HUES6 (cell line): ENCODE measurements around the gene DCC.

ENCODE experiments used
- H3K27ac ChIP-seq: 2 replicates; pipeline ENCODE4 v1.7.0; 2013; ENCODE audit warnings: low read depth, mild to moderate bottlenecking, low read length, inconsistent platforms
- H3K27me3 ChIP-seq: 2 replicates; pipeline ENCODE4 v1.6.1; 2013; ENCODE audit warnings: low read length; ENCODE audit not compliant: control insufficient read depth, insufficient read depth
- H3K36me3 ChIP-seq: 2 replicates; pipeline ENCODE4 v1.6.1; 2013; ENCODE audit warnings: low read length; ENCODE audit not compliant: control insufficient read depth, insufficient read depth
- H3K4me1 ChIP-seq: 2 replicates; pipeline ENCODE4 v1.6.1; 2013; ENCODE audit warnings: low read length; ENCODE audit not compliant: control insufficient read depth, insufficient read depth
- H3K4me3 ChIP-seq: 2 replicates; pipeline ENCODE4 v1.5.1; 2013; ENCODE audit warnings: low read depth, low read length
- H3K9ac ChIP-seq: one replicate; pipeline ENCODE4 v1.6.1; 2013; ENCODE audit warnings: mild to moderate bottlenecking, low read length
- H3K9me3 ChIP-seq: 2 replicates; pipeline ENCODE4 v1.6.1; 2013; ENCODE audit warnings: low read depth, low read length; ENCODE audit not compliant: control insufficient read depth, insufficient read depth

The DCC gene

GRCh38 chr18:52682260-52682659 is 342.3 kb downstream of the DCC start:
- H3K4me3 ChIP-seq: no peak overlapping the region

GRCh38 chr18:52685316-52685715 is 345.3 kb downstream of the DCC start:
- Histone ChIP-seq H3K36me3 (no peaks in the 10 kb centered on the region), H3K9ac (no peak overlapping the region), H3K4me1 (peaks cover 10% of the 10 kb centered on the region; the same call in 1 of the 2 replicates), H3K9me3 (no peaks in the 10 kb centered on the region), H3K4me3 (no peak overlapping the region), H3K27ac (no peak overlapping the region), H3K27me3 (no peaks in the 10 kb centered on the region)

More at GRCh38 chr18:52682260-52682659, 342.3 kb downstream of the DCC start:
- Histone ChIP-seq H3K9me3 (no peaks in the 10 kb centered on the region), H3K27me3 (no peaks in the 10 kb centered on the region), H3K36me3 (no peaks in the 10 kb centered on the region), H3K27ac (no peak overlapping the region), H3K4me1 (peaks cover 10% of the 10 kb centered on the region), H3K9ac (no peak overlapping the region)

- Histone ChIP-seq H3K4me3 (no peak overlapping the region), H3K9ac (no peak overlapping the region), H3K36me3 (no peaks in the 10 kb centered on the region), H3K27me3 (no peaks in the 10 kb centered on the region), H3K27ac (no peak overlapping the region), H3K4me1 (no peaks in the 10 kb centered on the region), H3K9me3 (no peaks in the 10 kb centered on the region)
These were observed 351.8 kb downstream of the DCC start for GRCh38 chr18:52691841-52692240.

GRCh38 chr18:52694804-52695203 is 354.8 kb downstream of the DCC start:
- no peaks in the 10 kb centered on the region for H3K36me3 ChIP-seq
- no peaks in the 10 kb centered on the region for H3K4me1 ChIP-seq
- H3K27me3 ChIP-seq: no peaks in the 10 kb centered on the region
- no peak overlapping the region for H3K27ac ChIP-seq
- H3K4me3 ChIP-seq: no peak overlapping the region
- no peak overlapping the region for H3K9ac ChIP-seq
- H3K9me3 ChIP-seq: no peaks in the 10 kb centered on the region

GRCh38 chr18:52700116-52700515 is 360.1 kb downstream of the DCC start:
- no peaks in the 10 kb centered on the region for H3K36me3 ChIP-seq
- H3K4me3 ChIP-seq: no peak overlapping the region
- no peaks in the 10 kb centered on the region; the same call in 1 of the 2 replicates for H3K9me3 ChIP-seq
- H3K4me1 ChIP-seq: no peaks in the 10 kb centered on the region
- no peak overlapping the region for H3K27ac ChIP-seq
- no peaks in the 10 kb centered on the region for H3K27me3 ChIP-seq
- H3K9ac ChIP-seq: no peak overlapping the region

GRCh38 chr18:52700816-52701215 is 360.8 kb downstream of the DCC start:
- no peak overlapping the region for H3K9ac ChIP-seq
- no peaks in the 10 kb centered on the region for H3K4me1 ChIP-seq
- H3K36me3 ChIP-seq: no peaks in the 10 kb centered on the region
- no peaks in the 10 kb centered on the region; the same call in 1 of the 2 replicates for H3K9me3 ChIP-seq
- no peaks in the 10 kb centered on the region for H3K27me3 ChIP-seq
- no peak overlapping the region for H3K4me3 ChIP-seq
- H3K27ac ChIP-seq: no peak overlapping the region

GRCh38 chr18:52701219-52701935 is 361.4 kb downstream of the DCC start:
- no peak overlapping the region for H3K9ac ChIP-seq
- H3K27me3 ChIP-seq: no peaks in the 10 kb centered on the region
- H3K9me3 ChIP-seq: no peaks in the 10 kb centered on the region; the same call in 1 of the 2 replicates
- no peaks in the 10 kb centered on the region for H3K36me3 ChIP-seq
- H3K27ac ChIP-seq: no peak overlapping the region
- H3K4me3 ChIP-seq: no peak overlapping the region
- no peaks in the 10 kb centered on the region for H3K4me1 ChIP-seq

GRCh38 chr18:52715421-52715820 is 375.4 kb downstream of the DCC start:
- Histone ChIP-seq H3K27me3 (no peaks in the 10 kb centered on the region), H3K36me3 (no peaks in the 10 kb centered on the region), H3K4me1 (no peaks in the 10 kb centered on the region), H3K9me3 (no peaks in the 10 kb centered on the region), H3K4me3 (no peak overlapping the region), H3K9ac (no peak overlapping the region), H3K27ac (no peak overlapping the region)

- no peaks in the 10 kb centered on the region for H3K36me3 ChIP-seq
- no peaks in the 10 kb centered on the region for H3K4me1 ChIP-seq
- no peaks in the 10 kb centered on the region for H3K27me3 ChIP-seq
- no peak overlapping the region for H3K9ac ChIP-seq
- H3K27ac ChIP-seq: no peak overlapping the region
- no peak overlapping the region for H3K4me3 ChIP-seq
- no peaks in the 10 kb centered on the region for H3K9me3 ChIP-seq
These were observed 376.0 kb downstream of the DCC start for GRCh38 chr18:52715991-52716390.

- Histone ChIP-seq H3K36me3 (no peaks in the 10 kb centered on the region), H3K27me3 (no peaks in the 10 kb centered on the region), H3K9ac (no peak overlapping the region), H3K4me3 (no peak overlapping the region), H3K9me3 (no peaks in the 10 kb centered on the region), H3K27ac (no peak overlapping the region), H3K4me1 (no peaks in the 10 kb centered on the region)
These were observed 377.0 kb downstream of the DCC start for GRCh38 chr18:52716973-52717372.

- Histone ChIP-seq H3K4me3 (no peak overlapping the region), H3K27ac (no peak overlapping the region), H3K36me3 (no peaks in the 10 kb centered on the region), H3K27me3 (no peaks in the 10 kb centered on the region), H3K9me3 (no peaks in the 10 kb centered on the region), H3K9ac (no peak overlapping the region), H3K4me1 (peaks cover 5% of the 10 kb centered on the region; the same call in 1 of the 2 replicates)
These were observed 382.9 kb downstream of the DCC start for GRCh38 chr18:52722904-52723303.
